Measurements from ENCODE around the gene SLC25A21.

DNA sequence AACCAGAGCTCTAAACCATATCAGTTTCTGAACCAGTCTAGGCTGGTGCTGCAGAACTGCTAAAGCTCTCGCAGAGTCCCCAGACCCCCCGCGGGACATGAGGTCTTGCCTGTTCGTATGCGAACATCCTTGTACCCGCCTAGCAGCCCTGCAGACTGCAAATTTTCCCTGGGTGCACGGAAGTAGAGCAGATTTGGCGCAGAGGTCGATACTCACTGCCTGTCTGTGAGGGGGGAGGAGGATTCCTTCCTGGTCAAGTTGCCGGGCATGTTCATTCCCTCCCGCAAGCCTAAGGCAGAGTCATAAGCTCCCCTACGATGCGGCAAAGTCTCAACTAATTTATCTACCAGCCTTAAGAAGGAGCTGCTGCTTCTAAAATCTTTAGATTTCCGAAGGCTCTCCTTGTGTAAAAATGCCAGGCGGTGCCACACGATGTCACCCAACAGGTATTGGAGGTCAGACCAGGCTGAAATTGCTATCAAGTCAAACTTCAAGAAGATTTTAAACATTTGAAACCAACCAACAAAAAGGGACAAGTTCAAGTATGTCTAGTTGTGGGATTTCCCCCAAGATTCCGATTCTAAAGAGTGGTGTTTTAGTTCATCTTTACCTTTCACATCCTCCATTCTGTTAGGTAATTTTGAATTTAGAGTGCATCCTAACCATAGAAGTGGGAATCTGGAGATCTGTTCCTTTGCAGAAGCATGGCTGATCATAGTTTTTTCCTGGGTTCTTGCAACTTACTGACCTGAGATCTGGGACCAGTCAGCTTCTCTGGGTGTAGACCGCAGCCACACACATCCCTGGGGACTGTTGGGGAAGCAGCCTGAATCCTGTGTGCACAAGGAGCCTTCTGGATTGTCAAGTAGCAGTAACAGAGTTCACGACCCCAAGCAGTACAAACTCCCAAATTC is 512.3 kb downstream of the SLC25A21 start:
- no peak for TF ChIP-seq ZFP30 (CRISPR knock-in tag; IDR thresholded peaks at IDR 0.05)
- TF ChIP-seq SNAI2 (CRISPR knock-in tag; IDR thresholded peaks at IDR 0.05): no peak
